Progenitor cell of endocrine pancreas (in vitro differentiated cells): Measurements from ENCODE around the gene ABCA12. TPM values are rescaled to one million over a fixed set of nuclear protein-coding genes. Genes with fewer than 3 reads are reported as not detected.

Experiments
- DNase-seq: peaks from one replicate; pipeline ENCODE4 v3.0.0; 2021; ENCODE audit warnings: low spot score; ENCODE audit not compliant: unreplicated experiment
- H3K27ac Mint-ChIP-seq: 2 replicates; pipeline ENCODE4 v1.8.0; 2021; ENCODE audit warnings: mild to moderate bottlenecking, moderate library complexity, mixed read lengths
- H3K27me3 Mint-ChIP-seq: 2 replicates; pipeline ENCODE4 v1.8.0; 2021; ENCODE audit warnings: mixed read lengths
- H3K36me3 Mint-ChIP-seq: 2 replicates; pipeline ENCODE4 v1.8.0; 2022; ENCODE audit warnings: mixed read lengths; ENCODE audit not compliant: insufficient read depth
- H3K4me1 Mint-ChIP-seq: 2 replicates; pipeline ENCODE4 v1.8.0; 2021; ENCODE audit warnings: low read depth, mixed read lengths
- H3K4me3 Mint-ChIP-seq: 2 replicates; pipeline ENCODE4 v1.8.0; 2021; ENCODE audit warnings: low read depth, mild to moderate bottlenecking, moderate library complexity, mixed read lengths
- H3K9me3 Mint-ChIP-seq: 2 replicates; pipeline ENCODE4 v1.8.0; 2021; ENCODE audit warnings: low read depth, mixed read lengths
- total RNA-seq: library from RNA; stranded (reverse); gene quantifications from 2 replicates; pipeline ENCODE4 v1.2.1, GENCODE V29; 2021
- TF ChIP-seq, protein P1 (sequence below): fragments of 200-600 bp; sonication (generic); IDR thresholded peaks from one replicate; pipeline ENCODE4 v1.5.0; 2021; ENCODE audit warnings: antibody characterized with exemption, mild to moderate bottlenecking; ENCODE audit not compliant: unreplicated experiment

The ABCA12 gene
- total RNA-seq, 1 donor from 2014 or later = 0.19 TPM

GRCh38 chr2:214904176-214904575, 234.2 kb downstream of the ABCA12 start:
- H3K4me1 Mint-ChIP-seq = peaks cover 9% of the 10 kb centered on the region
- H3K27me3 Mint-ChIP-seq = no peaks in the 10 kb centered on the region
- no peak overlapping the region for H3K27ac Mint-ChIP-seq
- no peak overlapping the region for H3K4me3 Mint-ChIP-seq
- DNase-seq = no peak
- TF ChIP-seq, protein P1, sequence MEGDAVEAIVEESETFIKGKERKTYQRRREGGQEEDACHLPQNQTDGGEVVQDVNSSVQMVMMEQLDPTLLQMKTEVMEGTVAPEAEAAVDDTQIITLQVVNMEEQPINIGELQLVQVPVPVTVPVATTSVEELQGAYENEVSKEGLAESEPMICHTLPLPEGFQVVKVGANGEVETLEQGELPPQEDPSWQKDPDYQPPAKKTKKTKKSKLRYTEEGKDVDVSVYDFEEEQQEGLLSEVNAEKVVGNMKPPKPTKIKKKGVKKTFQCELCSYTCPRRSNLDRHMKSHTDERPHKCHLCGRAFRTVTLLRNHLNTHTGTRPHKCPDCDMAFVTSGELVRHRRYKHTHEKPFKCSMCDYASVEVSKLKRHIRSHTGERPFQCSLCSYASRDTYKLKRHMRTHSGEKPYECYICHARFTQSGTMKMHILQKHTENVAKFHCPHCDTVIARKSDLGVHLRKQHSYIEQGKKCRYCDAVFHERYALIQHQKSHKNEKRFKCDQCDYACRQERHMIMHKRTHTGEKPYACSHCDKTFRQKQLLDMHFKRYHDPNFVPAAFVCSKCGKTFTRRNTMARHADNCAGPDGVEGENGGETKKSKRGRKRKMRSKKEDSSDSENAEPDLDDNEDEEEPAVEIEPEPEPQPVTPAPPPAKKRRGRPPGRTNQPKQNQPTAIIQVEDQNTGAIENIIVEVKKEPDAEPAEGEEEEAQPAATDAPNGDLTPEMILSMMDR = no peak
- no peaks in the 10 kb centered on the region for H3K36me3 Mint-ChIP-seq
- no peaks in the 10 kb centered on the region for H3K9me3 Mint-ChIP-seq

DNA sequence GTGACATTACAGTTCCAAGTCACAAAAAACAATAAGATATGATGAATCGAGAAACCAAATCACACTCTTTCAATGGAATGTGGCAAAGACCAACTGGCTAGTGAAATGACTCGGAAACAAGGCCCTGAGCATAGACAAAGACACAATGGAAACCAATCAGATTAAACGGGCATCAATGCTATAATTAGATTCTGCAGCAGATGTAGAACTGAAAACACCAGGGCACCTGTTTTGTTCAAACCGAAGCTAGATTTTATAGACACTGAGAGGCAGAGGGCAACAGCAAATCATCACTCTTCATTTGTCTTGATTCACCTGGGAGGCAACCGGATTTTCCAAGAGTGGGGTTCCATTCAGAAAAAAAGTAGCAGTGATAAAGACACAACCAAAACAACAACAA, 236.1 kb downstream of the ABCA12 start:
- no peaks in the 10 kb centered on the region for H3K27me3 Mint-ChIP-seq
- TF ChIP-seq, protein P1 = no peak
- DNase-seq = no peak
- H3K4me1 Mint-ChIP-seq = peaks cover 7% of the 10 kb centered on the region
- no peak overlapping the region for H3K4me3 Mint-ChIP-seq
- no peaks in the 10 kb centered on the region for H3K9me3 Mint-ChIP-seq
- H3K27ac Mint-ChIP-seq = no peak overlapping the region
- no peaks in the 10 kb centered on the region for H3K36me3 Mint-ChIP-seq

DNA sequence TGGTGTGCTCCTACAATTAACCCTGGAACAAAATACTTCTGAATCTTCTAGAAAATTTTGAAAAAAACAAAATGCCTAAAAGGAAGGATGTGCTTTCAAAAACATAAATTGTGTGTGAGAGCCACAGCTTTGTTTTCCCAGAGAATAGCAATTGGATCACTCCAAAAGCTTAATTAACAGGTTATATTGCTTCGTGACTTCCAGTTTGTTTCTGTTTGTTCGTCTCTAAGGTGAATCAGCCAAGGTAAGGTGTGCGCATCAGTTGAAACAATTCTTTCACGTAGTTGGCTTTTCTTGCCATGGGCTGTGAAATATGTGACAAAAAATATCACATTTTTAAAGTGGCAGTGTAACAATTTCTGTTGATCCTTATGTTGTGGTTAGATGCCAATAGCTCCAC, 238.7 kb downstream of the ABCA12 start:
- Mint-ChIP-seq H3K27ac (no peak overlapping the region), H3K4me1 (peaks cover 4% of the 10 kb centered on the region)

DNA sequence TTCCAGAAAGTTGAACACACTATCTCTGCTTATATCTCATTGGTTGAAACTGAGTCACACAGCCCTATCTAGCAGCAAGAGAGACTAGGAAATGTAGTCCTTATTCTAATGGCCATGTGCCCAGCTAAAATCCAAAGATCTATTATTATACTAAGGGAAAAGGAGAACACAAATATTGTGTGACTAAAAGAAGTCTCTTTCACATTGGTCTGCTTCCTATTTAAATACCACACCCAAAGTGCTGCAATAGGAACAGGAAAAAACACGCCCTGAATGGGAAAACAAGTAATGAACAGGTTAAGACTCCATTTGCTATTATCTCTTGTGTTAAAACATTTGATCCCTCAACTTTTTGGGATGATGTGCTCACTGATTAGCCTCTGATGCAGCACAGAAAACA, 242.2 kb downstream of the ABCA12 start:
- Mint-ChIP-seq H3K27me3 (no peaks in the 10 kb centered on the region), H3K36me3 (no peaks in the 10 kb centered on the region), H3K9me3 (no peaks in the 10 kb centered on the region), H3K27ac (peak overlapping the region; percentile 37), H3K4me3 (no peak overlapping the region), H3K4me1 (peaks cover 4% of the 10 kb centered on the region)
- TF ChIP-seq, protein P1 = no peak
- no peak for DNase-seq

More for the DNA sequence above, 238.7 kb downstream of the ABCA12 start:
- H3K4me3 Mint-ChIP-seq = no peak overlapping the region
- no peaks in the 10 kb centered on the region for H3K36me3 Mint-ChIP-seq
- TF ChIP-seq, protein P1 = no peak
- no peaks in the 10 kb centered on the region for H3K27me3 Mint-ChIP-seq
- DNase-seq = no peak
- no peaks in the 10 kb centered on the region for H3K9me3 Mint-ChIP-seq

GRCh38 chr2:214895469-214895868, 243.0 kb downstream of the ABCA12 start:
- no peaks in the 10 kb centered on the region for H3K36me3 Mint-ChIP-seq
- peaks cover 4% of the 10 kb centered on the region for H3K4me1 Mint-ChIP-seq
- no peaks in the 10 kb centered on the region for H3K9me3 Mint-ChIP-seq
- H3K27me3 Mint-ChIP-seq = no peaks in the 10 kb centered on the region
- H3K27ac Mint-ChIP-seq = no peak overlapping the region
- DNase-seq = no peak
- TF ChIP-seq, protein P1 = no peak
- H3K4me3 Mint-ChIP-seq = no peak overlapping the region
